HCT116 (cell line): ENCODE data around the gene TBC1D13. TPM values are rescaled to one million over a fixed set of nuclear protein-coding genes. Genes with fewer than 3 reads are reported as not detected.

Source experiments
- ATAC-seq: fragments of 200-7000 bp; cut with Tn5 transposase; 2 replicates; pipeline ENCODE4 v1.9.1; 2020; ENCODE audit warnings: mild to moderate bottlenecking, moderate library complexity
- BruUV-seq: library from RNA; stranded (reverse); fragments of 400-500 nt; replicated peaks from 2 replicates; lab custom pipeline; 2021; lab: Mats Ljungman, UMichigan
- CTCF ChIA-PET: fragments of 300-600 bp; sonication (Branson Sonifier 250); formaldehyde crosslinking; loops from one replicate; lab custom pipeline; 2021; ENCODE audit warnings: antibody characterized with exemption; lab: Charles Lee
- POLR2A ChIA-PET: fragments of 300-600, 350-600 bp; sonication (Branson Sonifier 250); formaldehyde crosslinking; loops from one replicate; lab custom pipeline; 2021; ENCODE audit warnings: antibody characterized with exemption; lab: Charles Lee
- RAD21 ChIA-PET, 2 experiments: fragments of 300-600 bp; sonication (Branson Sonifier 250); formaldehyde crosslinking; loops; one replicate each; lab custom pipeline; 2023; ENCODE audit warnings: low total read pairs in 2 of 2; ENCODE audit not compliant: uncharacterized antibody in 2 of 2, unreplicated experiment in 2 of 2, low non-redundant PET in 1 of 2; lab: Charles Lee
- DNase-seq: peaks from one replicate; pipeline ENCODE4 v3.0.0-alpha.2; 2010; ENCODE audit warnings: low read depth, low spot score
- H2AFZ ChIP-seq: fragments of 200-600 bp; shearing (Covaris generic), sonication (generic); 2 replicates; pipeline ENCODE4 v1.6.1; 2017; ENCODE audit warnings: low read depth, mixed run types, mixed read lengths, antibody characterized with exemption, low read length; ENCODE audit not compliant: poor library complexity, severe bottlenecking
- H3K27ac ChIP-seq: 2 replicates; pipeline ENCODE4 v1.5.1; 2012; ENCODE audit warnings: low read depth, low read length
- H3K27me3 ChIP-seq: fragments of 200-600 bp; sonication (generic); 2 replicates; pipeline ENCODE4 v1.6.1; 2016; ENCODE audit warnings: mixed run types, low read length, mixed read lengths; ENCODE audit not compliant: insufficient read depth
- H3K36me3 ChIP-seq, 2 experiments: fragments of 200-500 bp in 1 of 2; fragments of 200-600 bp in 1 of 2; sonication (Bioruptor generic) in 1 of 2; sonication (generic) in 1 of 2; 2 replicates each; pipeline versions ENCODE4 v1.5.1 to v1.6.1; 2014 to 2016; ENCODE audit warnings: low read length in 2 of 2, inconsistent platforms in 1 of 2, mixed read lengths in 1 of 2, mixed run types in 1 of 2; ENCODE audit not compliant: insufficient read depth in 2 of 2, control insufficient read depth in 1 of 2
- H3K4me1 ChIP-seq, 2 experiments: fragments of 200-600 bp in 1 of 2; sonication (generic) in 1 of 2; 2 replicates each; pipeline versions ENCODE4 v1.5.1 to v1.6.1; 2012 to 2017; ENCODE audit warnings: low read length in 2 of 2, inconsistent platforms in 1 of 2, mild to moderate bottlenecking in 1 of 2, mixed read lengths in 1 of 2, mixed run types in 1 of 2, moderate library complexity in 1 of 2; ENCODE audit not compliant: insufficient read depth in 2 of 2, control insufficient read depth in 1 of 2
- H3K4me2 ChIP-seq: fragments of 200-600 bp; sonication (generic); 2 replicates; pipeline ENCODE4 v1.6.1; 2017; ENCODE audit warnings: mixed run types, low read length, mixed read lengths
- H3K4me3 ChIP-seq, 2 experiments: fragments of 200-600 bp in 1 of 2; sonication (generic) in 1 of 2; replicated peaks in 1 of 2; 2 replicates each; pipeline ENCODE4 v1.5.1; 2011 to 2016; ENCODE audit warnings: low read length in 2 of 2, control low read depth in 1 of 2, low read depth in 1 of 2, mild to moderate bottlenecking in 1 of 2, mixed read lengths in 1 of 2, mixed run types in 1 of 2
- H3K79me2 ChIP-seq: fragments of 200-600 bp; sonication (generic); 2 replicates; pipeline ENCODE4 v1.6.1; 2017; ENCODE audit warnings: mild to moderate bottlenecking, mixed run types, low read length, moderate library complexity, mixed read lengths; ENCODE audit not compliant: insufficient read depth
- H3K9ac ChIP-seq: fragments of 200-600 bp; sonication (generic); 2 replicates; pipeline ENCODE4 v1.6.1; 2016; ENCODE audit warnings: low read length, mixed read lengths
- H3K9me2 ChIP-seq: fragments of 200-600 bp; sonication (generic), shearing (Covaris generic); 2 replicates; pipeline ENCODE4 v1.6.1; 2017; ENCODE audit warnings: mixed run types, mild to moderate bottlenecking, moderate library complexity; ENCODE audit not compliant: insufficient read depth
- H3K9me3 ChIP-seq, 2 experiments: fragments of 200-500 bp in 1 of 2; fragments of 200-600 bp in 1 of 2; sonication (Bioruptor generic) in 1 of 2; sonication (generic) in 1 of 2; 2 replicates each; pipeline ENCODE4 v1.6.1; 2014 to 2017; ENCODE audit warnings: low read length in 2 of 2, mixed read lengths in 2 of 2, inconsistent platforms in 1 of 2, low read depth in 1 of 2, mild to moderate bottlenecking in 1 of 2, mixed run types in 1 of 2, moderate library complexity in 1 of 2; ENCODE audit not compliant: control insufficient read depth in 1 of 2, insufficient read depth in 1 of 2
- H4K20me1 ChIP-seq: fragments of 200-600 bp; sonication (generic), shearing (Covaris generic); 2 replicates; pipeline ENCODE4 v1.6.1; 2017; ENCODE audit warnings: mixed run types, mild to moderate bottlenecking, moderate library complexity; ENCODE audit not compliant: insufficient read depth
- CEBPB ChIP-seq: IDR thresholded peaks from 2 replicates; pipeline ENCODE4 v1.6.1; 2012; ENCODE audit warnings: low read depth
- EZH2phosphoT487 ChIP-seq: fragments of 200-600 bp; IDR thresholded peaks from 2 replicates; pipeline ENCODE4 v1.6.1; 2018; ENCODE audit warnings: antibody characterized with exemption, borderline replicate concordance
- FOSL1 ChIP-seq: IDR thresholded peaks from 2 replicates; pipeline ENCODE4 v1.6.1; 2012; ENCODE audit warnings: low read depth
- JUND ChIP-seq: IDR thresholded peaks from 2 replicates; pipeline ENCODE4 v1.6.1; 2012
- POLR2A ChIP-seq: IDR thresholded peaks from 2 replicates; pipeline ENCODE4 v1.7.0; 2011; ENCODE audit warnings: borderline replicate concordance; ENCODE audit not compliant: insufficient read depth, insufficient read length; ENCODE audit errors: extremely low read depth
- RAD21 ChIP-seq: IDR thresholded peaks from 2 replicates; pipeline ENCODE4 v1.6.1; 2012; ENCODE audit warnings: low read depth, mild to moderate bottlenecking
- SIN3A ChIP-seq: IDR thresholded peaks from 2 replicates; pipeline ENCODE4 v1.6.1; 2012; ENCODE audit warnings: low read depth
- SP1 ChIP-seq: IDR thresholded peaks from 2 replicates; pipeline ENCODE4 v1.6.1; 2012; ENCODE audit warnings: low read depth
- SRF ChIP-seq: IDR thresholded peaks from 2 replicates; pipeline ENCODE4 v1.6.1; 2012; ENCODE audit warnings: low read depth
- TCF7L2 ChIP-seq: IDR thresholded peaks from 2 replicates; pipeline ENCODE4 v1.7.0; 2011; ENCODE audit warnings: borderline replicate concordance, inconsistent platforms; ENCODE audit not compliant: insufficient read depth, insufficient read length; ENCODE audit errors: extremely low read depth
- YY1 ChIP-seq: IDR thresholded peaks from 2 replicates; pipeline ENCODE4 v1.6.1; 2011; ENCODE audit warnings: low read length, low read depth, moderate library complexity, mild to moderate bottlenecking; ENCODE audit not compliant: insufficient replicate concordance; ENCODE audit errors: extremely low read depth
- ZNF274 ChIP-seq: fragments of 200-500 bp; sonication (Bioruptor generic); IDR thresholded peaks from 2 replicates; pipeline ENCODE4 v1.6.1; 2014; ENCODE audit warnings: mild to moderate bottlenecking, low read depth, low read length, inconsistent platforms
- intact Hi-C: fragments of 100-400 bp; cut with micrococcal nuclease; formaldehyde crosslinking; loops from 2 replicates; pipeline ENCODE4 v1.10.0; 2022
- total RNA-seq: library from RNA; stranded (reverse); gene quantifications from one replicate; pipeline ENCODE4 v1.2.1, GENCODE V29; 2021; ENCODE audit not compliant: unreplicated experiment
- TF ChIP-seq, protein P1 (sequence below), 3 experiments: fragments of 200-600 bp in 1 of 3; sonication (generic) in 1 of 3; IDR thresholded peaks in 2 of 3; conservative IDR thresholded peaks in 1 of 3; 2 replicates each; pipeline ENCODE4 v1.5.1; 2012 to 2017; ENCODE audit warnings: low read depth in 2 of 3, low read length in 2 of 3, antibody characterized with exemption in 1 of 3, borderline replicate concordance in 1 of 3, control low read depth in 1 of 3, mild to moderate bottlenecking in 1 of 3, mixed read lengths in 1 of 3, mixed run types in 1 of 3, moderate library complexity in 1 of 3; ENCODE audit not compliant: insufficient read depth in 1 of 3
- TF ChIP-seq, protein P2 (sequence below): IDR thresholded peaks from 2 replicates; pipeline ENCODE4 v1.6.1; 2012

Gene TBC1D13
- total RNA-seq, 1 experiment from 2014 or later, result 17.5 TPM

GRCh38 chr9:128790536-128790935 lies 3.5 kb downstream of the TBC1D13 start:
- CTCF ChIA-PET, result no interaction called here
- H3K27me3 ChIP-seq, result no peaks in the 10 kb centered on the region
- BruUV-seq, result no TSS peak
- no peak for DNase-seq
- H3K9me3 ChIP-seq, result peaks cover 0 to 2% of the 10 kb centered on the region in 2 experiments; a peak in 1 of 4 replicates
- no peak overlapping the region for H3K4me2 ChIP-seq
- no peak overlapping the region for H3K9ac ChIP-seq
- intact Hi-C loops, result no loop called here
- peaks cover 8 to 12% of the 10 kb centered on the region in 2 experiments; a peak in 3 of 4 replicates for H3K36me3 ChIP-seq
- POLR2A ChIA-PET, result no interaction called here
- H3K4me3 ChIP-seq, result no peak overlapping the region
- H3K4me1 ChIP-seq, result peaks cover 11 to 19% of the 10 kb centered on the region in 2 experiments; a peak in 3 of 4 replicates
- H3K79me2 ChIP-seq, result peaks cover 14% of the 10 kb centered on the region
- no peak overlapping the region for H3K27ac ChIP-seq
- no peak for TF ChIP-seq FOSL1
- TF ChIP-seq SIN3A, result no peak
- no peak for TF ChIP-seq SRF
- TF ChIP-seq, protein P1, sequence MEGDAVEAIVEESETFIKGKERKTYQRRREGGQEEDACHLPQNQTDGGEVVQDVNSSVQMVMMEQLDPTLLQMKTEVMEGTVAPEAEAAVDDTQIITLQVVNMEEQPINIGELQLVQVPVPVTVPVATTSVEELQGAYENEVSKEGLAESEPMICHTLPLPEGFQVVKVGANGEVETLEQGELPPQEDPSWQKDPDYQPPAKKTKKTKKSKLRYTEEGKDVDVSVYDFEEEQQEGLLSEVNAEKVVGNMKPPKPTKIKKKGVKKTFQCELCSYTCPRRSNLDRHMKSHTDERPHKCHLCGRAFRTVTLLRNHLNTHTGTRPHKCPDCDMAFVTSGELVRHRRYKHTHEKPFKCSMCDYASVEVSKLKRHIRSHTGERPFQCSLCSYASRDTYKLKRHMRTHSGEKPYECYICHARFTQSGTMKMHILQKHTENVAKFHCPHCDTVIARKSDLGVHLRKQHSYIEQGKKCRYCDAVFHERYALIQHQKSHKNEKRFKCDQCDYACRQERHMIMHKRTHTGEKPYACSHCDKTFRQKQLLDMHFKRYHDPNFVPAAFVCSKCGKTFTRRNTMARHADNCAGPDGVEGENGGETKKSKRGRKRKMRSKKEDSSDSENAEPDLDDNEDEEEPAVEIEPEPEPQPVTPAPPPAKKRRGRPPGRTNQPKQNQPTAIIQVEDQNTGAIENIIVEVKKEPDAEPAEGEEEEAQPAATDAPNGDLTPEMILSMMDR (IDR thresholded peaks at IDR 0.05 in 2 of 3, conservative IDR thresholded peaks at IDR 0.05 in 1 of 3; ENCODE audit: borderline replicate concordance in 1 of 3, insufficient read depth in 1 of 3, low read depth in 2 of 3, low read length in 2 of 3), result no peak
- no peak for TF ChIP-seq CEBPB
- no peak for TF ChIP-seq YY1
- TF ChIP-seq RAD21, result no peak
- TF ChIP-seq, protein P2, sequence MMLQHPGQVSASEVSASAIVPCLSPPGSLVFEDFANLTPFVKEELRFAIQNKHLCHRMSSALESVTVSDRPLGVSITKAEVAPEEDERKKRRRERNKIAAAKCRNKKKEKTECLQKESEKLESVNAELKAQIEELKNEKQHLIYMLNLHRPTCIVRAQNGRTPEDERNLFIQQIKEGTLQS, result no peak
- TF ChIP-seq EZH2phosphoT487, result no peak
- TF ChIP-seq JUND, result no peak
- TF ChIP-seq TCF7L2, result no peak
- no peak for TF ChIP-seq POLR2A
- TF ChIP-seq SP1, result no peak
- no peak for TF ChIP-seq ZNF274
- no peaks in the 10 kb centered on the region for H4K20me1 ChIP-seq
- H2AFZ ChIP-seq, result no peak overlapping the region
- no peak for ATAC-seq
- RAD21 ChIA-PET, result no interaction called here
- no peaks in the 10 kb centered on the region for H3K9me2 ChIP-seq
